HFF-Myc (cell line): Measurements from ENCODE around the gene TMED6.
"Not testable (repeated sequence)": the region's sequence is repeated elsewhere in the genome, so short reads cannot be mapped to it uniquely, and the experiment has no call there.

Experiments used
- DNase-seq: peaks from one replicate; pipeline ENCODE4 v3.0.0-alpha.2; 2011; ENCODE audit warnings: low read depth; ENCODE audit errors: extremely low read depth
- H3K4me3 ChIP-seq: replicated peaks from 2 replicates; pipeline ENCODE4 v1.5.1; 2011; ENCODE audit warnings: low read depth, mild to moderate bottlenecking, control low read depth, low read length
- TF ChIP-seq, protein P1 (sequence below): IDR thresholded peaks from 2 replicates; pipeline ENCODE4 v1.5.1; 2012; ENCODE audit warnings: mild to moderate bottlenecking, low read depth, low read length, control low read depth; ENCODE audit errors: missing control alignments

TMED6 gene

GRCh38 chr16:69306031-69306430 lies 45.6 kb downstream of the TMED6 start:
- peak; percentile 19 for DNase-seq
- H3K4me3 ChIP-seq = no peak overlapping the region
- TF ChIP-seq, protein P1, sequence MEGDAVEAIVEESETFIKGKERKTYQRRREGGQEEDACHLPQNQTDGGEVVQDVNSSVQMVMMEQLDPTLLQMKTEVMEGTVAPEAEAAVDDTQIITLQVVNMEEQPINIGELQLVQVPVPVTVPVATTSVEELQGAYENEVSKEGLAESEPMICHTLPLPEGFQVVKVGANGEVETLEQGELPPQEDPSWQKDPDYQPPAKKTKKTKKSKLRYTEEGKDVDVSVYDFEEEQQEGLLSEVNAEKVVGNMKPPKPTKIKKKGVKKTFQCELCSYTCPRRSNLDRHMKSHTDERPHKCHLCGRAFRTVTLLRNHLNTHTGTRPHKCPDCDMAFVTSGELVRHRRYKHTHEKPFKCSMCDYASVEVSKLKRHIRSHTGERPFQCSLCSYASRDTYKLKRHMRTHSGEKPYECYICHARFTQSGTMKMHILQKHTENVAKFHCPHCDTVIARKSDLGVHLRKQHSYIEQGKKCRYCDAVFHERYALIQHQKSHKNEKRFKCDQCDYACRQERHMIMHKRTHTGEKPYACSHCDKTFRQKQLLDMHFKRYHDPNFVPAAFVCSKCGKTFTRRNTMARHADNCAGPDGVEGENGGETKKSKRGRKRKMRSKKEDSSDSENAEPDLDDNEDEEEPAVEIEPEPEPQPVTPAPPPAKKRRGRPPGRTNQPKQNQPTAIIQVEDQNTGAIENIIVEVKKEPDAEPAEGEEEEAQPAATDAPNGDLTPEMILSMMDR = no peak

DNA sequence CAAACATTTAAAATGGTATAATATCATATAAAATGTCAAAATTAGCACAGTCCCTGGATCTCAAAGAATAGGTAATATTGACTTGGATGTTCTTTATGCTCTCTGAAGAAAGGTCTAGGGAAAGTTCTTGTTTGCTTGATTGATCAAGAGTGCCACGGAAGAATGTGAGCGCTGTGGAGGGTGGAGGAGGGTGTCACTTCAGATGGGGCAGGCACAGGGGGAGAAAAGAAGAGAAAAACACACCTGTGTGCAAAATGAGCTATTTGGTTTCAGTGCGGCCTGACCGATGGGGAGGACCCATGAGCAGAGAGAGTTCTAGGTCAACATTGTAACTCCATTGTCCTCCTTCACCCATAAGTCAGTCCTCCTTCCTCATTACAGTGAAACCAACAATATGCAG lies 49.3 kb downstream of the TMED6 start:
- TF ChIP-seq, protein P1 = no peak
- H3K4me3 ChIP-seq = no peak overlapping the region
- no peak for DNase-seq

DNA sequence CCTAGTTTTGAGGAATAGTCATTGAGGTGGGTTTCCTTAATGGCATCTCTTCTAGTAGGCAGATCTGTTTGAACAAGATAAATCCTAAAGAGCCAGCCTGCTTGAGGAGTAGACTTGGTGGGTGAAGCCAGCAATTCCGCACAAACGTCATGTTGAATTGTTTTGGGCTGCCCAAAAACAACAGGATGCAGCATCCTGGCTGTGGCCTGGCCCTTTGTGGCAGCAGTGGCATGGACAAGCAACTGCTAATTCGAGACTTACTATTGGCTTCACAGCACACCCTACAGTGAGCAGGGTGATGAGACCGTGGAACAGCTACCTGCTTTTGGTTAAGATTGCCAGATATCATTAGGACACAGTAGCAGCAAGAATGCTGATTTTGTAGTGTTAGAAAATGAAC lies 49.7 kb downstream of the TMED6 start:
- TF ChIP-seq, protein P1 = no peak
- DNase-seq = no peak
- no peak overlapping the region for H3K4me3 ChIP-seq

GRCh38 chr16:69301187-69301586 lies 50.4 kb downstream of the TMED6 start:
- no peak for DNase-seq
- no peak overlapping the region for H3K4me3 ChIP-seq
- TF ChIP-seq, protein P1 = no peak

GRCh38 chr16:69298261-69298660 lies 53.3 kb downstream of the TMED6 start:
- DNase-seq = no peak
- H3K4me3 ChIP-seq = no peak overlapping the region
- TF ChIP-seq, protein P1 = no peak

DNA sequence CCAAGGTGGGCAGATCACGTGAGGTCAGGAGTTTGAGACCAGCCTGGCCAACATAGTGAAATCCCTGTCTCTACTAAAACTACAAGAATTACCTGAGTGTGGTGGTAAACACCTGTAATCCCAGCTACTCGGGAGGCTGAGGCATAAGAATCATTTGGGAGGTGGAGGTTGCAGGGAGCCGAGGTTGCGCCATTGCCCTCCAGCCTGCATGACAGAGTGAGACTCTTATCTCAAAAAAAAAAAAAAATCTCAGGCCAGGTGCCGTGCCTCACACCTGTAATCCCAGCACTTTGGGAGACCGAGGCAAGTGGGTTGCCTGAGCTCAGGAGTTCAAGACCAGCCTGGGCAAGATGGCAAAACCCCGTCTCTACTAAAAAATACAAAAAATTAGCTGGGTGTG lies 54.8 kb downstream of the TMED6 start:
- not testable (repeated sequence) for DNase-seq

GRCh38 chr16:69294051-69294450 lies 57.5 kb downstream of the TMED6 start:
- TF ChIP-seq, protein P1 = no peak
- no peak for DNase-seq

More for the DNA sequence above, 54.8 kb downstream of the TMED6 start:
- not testable (repeated sequence) for H3K4me3 ChIP-seq

DNA sequence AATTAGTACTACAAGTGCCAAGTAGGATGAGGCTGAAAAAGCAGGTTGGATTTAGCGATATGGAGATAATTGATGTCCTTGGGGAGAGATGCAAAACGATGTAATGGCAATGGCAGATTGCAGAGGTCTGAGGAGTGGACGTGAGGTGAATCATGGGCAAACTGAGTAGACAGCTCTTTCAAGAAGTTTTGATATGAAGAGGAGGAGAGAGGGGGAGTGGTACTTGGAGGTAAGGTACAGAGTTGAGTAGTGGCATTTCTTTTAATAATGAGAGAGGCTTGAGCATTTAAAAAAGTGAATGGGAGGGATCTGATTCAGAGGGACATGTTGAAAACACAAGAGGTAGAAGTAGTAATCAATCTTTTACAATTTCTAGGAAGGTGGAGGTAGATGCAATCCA lies 58.2 kb downstream of the TMED6 start:
- TF ChIP-seq, protein P1 = no peak

More at GRCh38 chr16:69294051-69294450, 57.5 kb downstream of the TMED6 start:
- H3K4me3 ChIP-seq = no peak overlapping the region

More for the DNA sequence above, 58.2 kb downstream of the TMED6 start:
- no peak overlapping the region for H3K4me3 ChIP-seq
- DNase-seq = no peak
